SH-SY5Y (cell line): ENCODE results near the gene MED13L.

Experiments
- GATA2 ChIP-seq: IDR thresholded peaks from 2 replicates; pipeline ENCODE4 v1.6.1; 2011; ENCODE audit warnings: mild to moderate bottlenecking, low read depth, low read length
- GATA3 ChIP-seq: IDR thresholded peaks from 2 replicates; pipeline ENCODE4 v1.6.1; 2011; ENCODE audit warnings: low read depth, mild to moderate bottlenecking, low read length, moderate library complexity

GRCh38 chr12:115949675-115950074 lies 327.8 kb downstream of the MED13L start:
- TF ChIP-seq GATA2 (no peak), GATA3 (no peak)
